Caco-2 (cell line): ENCODE data around the gene PMEPA1. TPM values are rescaled to one million over a fixed set of nuclear protein-coding genes. Genes with fewer than 3 reads are reported as not detected.

Experiments
- BruUV-seq: library from RNA; stranded (reverse); fragments of 400-500 nt; replicated peaks from 2 replicates; lab custom pipeline; 2021; lab: Mats Ljungman, UMichigan
- CTCF ChIA-PET: fragments of 300-600 bp; sonication (Branson Sonifier 250); formaldehyde crosslinking; loops from one replicate; lab custom pipeline; 2022; ENCODE audit warnings: antibody characterized with exemption; lab: Charles Lee
- POLR2A ChIA-PET: fragments of 300-600 bp; sonication (Branson Sonifier 250); formaldehyde crosslinking; loops from one replicate; lab custom pipeline; 2022; ENCODE audit warnings: antibody characterized with exemption; lab: Charles Lee
- DNase-seq, 2 experiments: peaks; one replicate each; pipeline versions ENCODE4 v3.0.0 to v3.0.0-alpha.2; 2020 to 2022
- H3K27me3 ChIP-seq: replicated peaks from 2 replicates; pipeline ENCODE4 v1.6.0; 2011; ENCODE audit warnings: low read length; ENCODE audit not compliant: control insufficient read depth, insufficient read depth
- H3K36me3 ChIP-seq: 2 replicates; pipeline ENCODE4 v1.5.1; 2011; ENCODE audit warnings: low read length; ENCODE audit not compliant: control insufficient read depth, insufficient read depth
- H3K4me1 ChIP-seq: fragments of 250-450 bp; sonication (Bioruptor Pico); 2 replicates; pipeline ENCODE4 v1.5.1; 2020; ENCODE audit warnings: mild to moderate bottlenecking
- H3K4me3 ChIP-seq: 2 replicates; pipeline ENCODE4 v1.5.1; 2011; ENCODE audit warnings: low read depth, mild to moderate bottlenecking, control low read depth, low read length
- H3K9me3 ChIP-seq: fragments of 250-450 bp; sonication (Bioruptor Pico); 2 replicates; pipeline ENCODE4 v1.5.1; 2020; ENCODE audit warnings: mild to moderate bottlenecking, moderate library complexity
- H3K27ac Mint-ChIP-seq: one replicate; pipeline ENCODE4 v1.8.0; 2022; ENCODE audit warnings: mixed read lengths; ENCODE audit not compliant: unreplicated experiment
- H3K27me3 Mint-ChIP-seq: one replicate; pipeline ENCODE4 v1.8.0; 2022; ENCODE audit warnings: mixed read lengths; ENCODE audit not compliant: insufficient read depth, unreplicated experiment
- H3K36me3 Mint-ChIP-seq: one replicate; pipeline ENCODE4 v1.8.0; 2022; ENCODE audit warnings: mild to moderate bottlenecking, mixed read lengths; ENCODE audit not compliant: insufficient read depth, unreplicated experiment
- H3K4me1 Mint-ChIP-seq: one replicate; pipeline ENCODE4 v1.8.0; 2022; ENCODE audit warnings: low read depth, mixed read lengths; ENCODE audit not compliant: unreplicated experiment
- H3K4me3 Mint-ChIP-seq: one replicate; pipeline ENCODE4 v1.8.0; 2022; ENCODE audit warnings: mild to moderate bottlenecking, moderate library complexity, mixed read lengths; ENCODE audit not compliant: unreplicated experiment
- H3K9me3 Mint-ChIP-seq: one replicate; pipeline ENCODE4 v1.8.0; 2022; ENCODE audit warnings: mixed read lengths; ENCODE audit not compliant: unreplicated experiment
- intact Hi-C: fragments of 100-400 bp; cut with micrococcal nuclease; formaldehyde crosslinking; loops from one replicate; pipeline ENCODE4 v1.10.0; 2022; ENCODE audit not compliant: unreplicated experiment
- total RNA-seq: library from RNA; stranded (reverse); gene quantifications from 2 replicates; pipeline ENCODE4 v1.2.3, GENCODE V29; 2022
- TF ChIP-seq, protein P1 (sequence below), 2 experiments: fragments of 200-600 bp in 1 of 2; IDR thresholded peaks; 1 replicate in 1 of 2; 2 replicates in 1 of 2; pipeline versions ENCODE4 v1.5.1 to v1.8.0; 2011 to 2022; ENCODE audit warnings: antibody characterized with exemption in 1 of 2, control low read depth in 1 of 2, inconsistent platforms in 1 of 2, low read depth in 1 of 2, low read length in 1 of 2, mild to moderate bottlenecking in 1 of 2, moderate library complexity in 1 of 2; ENCODE audit not compliant: insufficient read depth in 1 of 2, severe bottlenecking in 1 of 2, unreplicated experiment in 1 of 2

Gene PMEPA1
- total RNA-seq, 1 experiment from 2014 or later, result 3.3 TPM

DNA sequence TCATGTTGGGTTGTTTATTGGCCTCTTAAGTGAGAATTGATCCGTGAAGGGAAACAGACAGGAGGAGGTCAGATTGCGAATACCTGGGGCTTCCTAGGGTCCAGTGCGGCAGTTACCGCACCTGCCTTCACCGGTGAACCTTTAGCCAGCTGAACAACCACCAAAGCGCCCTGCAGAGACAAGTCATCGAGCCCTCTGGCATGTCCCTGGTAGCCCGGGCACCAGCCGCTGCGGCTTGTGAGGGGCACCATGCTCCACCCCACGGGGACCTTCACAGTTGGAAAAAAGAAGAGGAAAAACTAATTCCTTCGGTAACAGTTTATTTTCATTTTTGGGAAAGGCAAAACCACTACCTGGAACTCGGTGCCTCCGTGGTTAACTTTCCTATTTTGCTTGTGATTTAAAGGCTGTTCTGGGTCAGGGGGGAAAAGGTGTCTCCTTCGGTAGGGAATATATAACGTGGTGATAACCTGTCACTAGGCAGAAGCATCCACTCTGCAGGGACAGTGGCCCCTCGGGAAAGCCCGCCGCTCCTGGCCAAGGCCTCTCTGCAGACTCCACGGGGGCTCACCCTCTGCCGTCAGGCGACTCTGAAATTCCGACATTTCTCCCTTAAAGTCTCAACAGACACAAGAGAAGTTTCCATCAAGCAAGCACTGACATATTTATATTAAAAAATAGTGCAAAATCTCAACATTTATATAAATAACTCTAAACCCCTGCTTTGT is 58.9 kb downstream of the PMEPA1 start:
- peaks cover 7% of the 10 kb centered on the region for H3K9me3 Mint-ChIP-seq
- ChIA-PET POLR2A (no interaction called here), CTCF (interaction anchor here (0.7 kb wide), 1 partner anchor 28 kb away, joined by 3 read pairs; no protein-coding TSS in a partner anchor)
- peaks cover 7% of the 10 kb centered on the region for H3K27me3 Mint-ChIP-seq
- H3K4me1 Mint-ChIP-seq, result no peaks in the 10 kb centered on the region
- intact Hi-C loops, result loop anchor here (10.0 kb wide), 1 partner anchor 224 kb away; no protein-coding TSS in a partner anchor
- no peaks in the 10 kb centered on the region for H3K36me3 ChIP-seq
- no peaks in the 10 kb centered on the region for H3K36me3 Mint-ChIP-seq
- no TSS peak for BruUV-seq
- no peaks in the 10 kb centered on the region for H3K4me1 ChIP-seq
- no peak overlapping the region for H3K4me3 ChIP-seq
- TF ChIP-seq, protein P1, sequence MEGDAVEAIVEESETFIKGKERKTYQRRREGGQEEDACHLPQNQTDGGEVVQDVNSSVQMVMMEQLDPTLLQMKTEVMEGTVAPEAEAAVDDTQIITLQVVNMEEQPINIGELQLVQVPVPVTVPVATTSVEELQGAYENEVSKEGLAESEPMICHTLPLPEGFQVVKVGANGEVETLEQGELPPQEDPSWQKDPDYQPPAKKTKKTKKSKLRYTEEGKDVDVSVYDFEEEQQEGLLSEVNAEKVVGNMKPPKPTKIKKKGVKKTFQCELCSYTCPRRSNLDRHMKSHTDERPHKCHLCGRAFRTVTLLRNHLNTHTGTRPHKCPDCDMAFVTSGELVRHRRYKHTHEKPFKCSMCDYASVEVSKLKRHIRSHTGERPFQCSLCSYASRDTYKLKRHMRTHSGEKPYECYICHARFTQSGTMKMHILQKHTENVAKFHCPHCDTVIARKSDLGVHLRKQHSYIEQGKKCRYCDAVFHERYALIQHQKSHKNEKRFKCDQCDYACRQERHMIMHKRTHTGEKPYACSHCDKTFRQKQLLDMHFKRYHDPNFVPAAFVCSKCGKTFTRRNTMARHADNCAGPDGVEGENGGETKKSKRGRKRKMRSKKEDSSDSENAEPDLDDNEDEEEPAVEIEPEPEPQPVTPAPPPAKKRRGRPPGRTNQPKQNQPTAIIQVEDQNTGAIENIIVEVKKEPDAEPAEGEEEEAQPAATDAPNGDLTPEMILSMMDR (IDR thresholded peaks at IDR 0.05; ENCODE audit: insufficient read depth in 1 of 2, low read depth in 1 of 2, low read length in 1 of 2, severe bottlenecking in 1 of 2, unreplicated experiment in 1 of 2), result no peak
- peak in 1 of 2 experiments; percentile 32 for DNase-seq
- peaks cover 14% of the 10 kb centered on the region for H3K9me3 ChIP-seq
- no peak overlapping the region for H3K27ac Mint-ChIP-seq
- H3K27me3 ChIP-seq, result no peaks in the 10 kb centered on the region
- no peak overlapping the region for H3K4me3 Mint-ChIP-seq

DNA sequence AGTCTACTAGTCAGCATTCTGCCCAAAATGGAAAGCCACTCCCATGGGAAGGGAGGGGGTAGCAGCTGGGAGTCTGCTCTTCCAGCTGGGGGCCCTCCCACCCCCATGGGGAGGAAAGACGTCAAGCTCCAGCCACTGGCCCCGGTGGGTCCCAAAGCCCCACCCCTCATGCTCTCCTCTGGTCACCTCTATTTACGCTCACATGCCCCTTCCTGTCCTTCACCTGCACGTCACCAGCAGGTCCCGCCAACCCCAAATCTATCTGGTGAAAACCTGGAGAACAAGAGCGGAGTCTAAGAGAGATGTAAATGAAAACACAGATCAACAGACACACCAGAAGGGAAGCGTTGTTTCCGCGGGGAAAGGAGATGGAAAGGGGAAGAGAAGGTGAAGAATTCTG is 59.5 kb downstream of the PMEPA1 start:
- DNase-seq, result peak in 1 of 2 experiments; percentile 36
- H3K27ac Mint-ChIP-seq, result no peak overlapping the region

DNA sequence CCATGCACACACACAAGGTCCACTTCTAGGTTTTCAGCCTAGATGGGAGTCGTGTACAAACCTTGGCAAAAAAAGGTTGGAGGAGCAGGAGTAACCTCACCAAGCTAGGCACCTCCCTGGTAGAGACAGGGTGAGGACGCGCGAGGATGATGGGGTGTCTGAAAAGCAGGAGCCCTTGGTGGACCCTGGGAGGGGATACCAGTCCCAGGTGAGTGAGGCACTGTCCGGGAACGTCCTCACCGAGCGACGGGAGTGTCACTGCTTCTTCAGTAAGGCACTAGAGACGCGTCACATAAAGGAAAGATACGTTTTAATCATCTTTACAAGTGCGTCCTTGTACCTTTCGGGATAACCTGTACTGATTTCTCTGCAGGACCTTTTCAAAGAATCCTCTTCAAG is 60.2 kb downstream of the PMEPA1 start:
- H3K27me3 Mint-ChIP-seq, result peaks cover 7% of the 10 kb centered on the region
- H3K4me1 Mint-ChIP-seq, result no peaks in the 10 kb centered on the region

More for the DNA sequence above, 59.5 kb downstream of the PMEPA1 start:
- POLR2A ChIA-PET, result no interaction called here
- peaks cover 20% of the 10 kb centered on the region for H3K9me3 ChIP-seq
- H3K4me1 ChIP-seq, result no peaks in the 10 kb centered on the region
- peaks cover 12% of the 10 kb centered on the region for H3K9me3 Mint-ChIP-seq
- H3K36me3 ChIP-seq, result no peaks in the 10 kb centered on the region
- no peak overlapping the region for H3K4me3 Mint-ChIP-seq
- BruUV-seq, result no TSS peak
- no peaks in the 10 kb centered on the region for H3K36me3 Mint-ChIP-seq
- no peak overlapping the region for H3K4me3 ChIP-seq
- H3K27me3 Mint-ChIP-seq, result peaks cover 7% of the 10 kb centered on the region
- intact Hi-C loops, result loop anchor here (10.0 kb wide), 1 partner anchor 225 kb away; no protein-coding TSS in a partner anchor
- TF ChIP-seq, protein P1 (IDR thresholded peaks at IDR 0.05; ENCODE audit: insufficient read depth in 1 of 2, low read depth in 1 of 2, low read length in 1 of 2, severe bottlenecking in 1 of 2, unreplicated experiment in 1 of 2), result no peak
- CTCF ChIA-PET, result no interaction called here
- H3K4me1 Mint-ChIP-seq, result no peaks in the 10 kb centered on the region
- no peaks in the 10 kb centered on the region for H3K27me3 ChIP-seq

More for the DNA sequence above, 60.2 kb downstream of the PMEPA1 start:
- BruUV-seq, result no TSS peak
- H3K9me3 ChIP-seq, result peaks cover 27% of the 10 kb centered on the region
- H3K27me3 ChIP-seq, result no peaks in the 10 kb centered on the region
- peak in 1 of 2 experiments; percentile 32 for DNase-seq
- no peak overlapping the region for H3K4me3 Mint-ChIP-seq
- no peak overlapping the region for H3K27ac Mint-ChIP-seq
- TF ChIP-seq, protein P1 (IDR thresholded peaks at IDR 0.05; ENCODE audit: insufficient read depth in 1 of 2, low read depth in 1 of 2, low read length in 1 of 2, severe bottlenecking in 1 of 2, unreplicated experiment in 1 of 2), result no peak
- H3K36me3 ChIP-seq, result no peaks in the 10 kb centered on the region
- POLR2A ChIA-PET, result no interaction called here
- intact Hi-C loops, result loop anchor here (10.0 kb wide), 1 partner anchor 225 kb away; no protein-coding TSS in a partner anchor
- no peak overlapping the region for H3K4me3 ChIP-seq
- peaks cover 16% of the 10 kb centered on the region for H3K9me3 Mint-ChIP-seq
- CTCF ChIA-PET, result interaction anchor here (1.7 kb wide), 1 partner anchor 27 kb away, joined by 7 read pairs; no protein-coding TSS in a partner anchor
- H3K36me3 Mint-ChIP-seq, result no peaks in the 10 kb centered on the region
- H3K4me1 ChIP-seq, result no peaks in the 10 kb centered on the region
